DND-41 (cell line): ENCODE measurements around the gene C1QTNF1.

Experiments
- ATAC-seq: fragments of 200-7000 bp; cut with Tn5 transposase; 3 replicates; pipeline ENCODE4 v1.9.1; 2021; ENCODE audit warnings: low read depth; ENCODE audit not compliant: insufficient read depth
- DNase-seq: peaks from one replicate; pipeline ENCODE4 v3.0.0-alpha.2; 2020
- H2AFZ ChIP-seq: 2 replicates; pipeline ENCODE4 v1.6.0; 2012; ENCODE audit warnings: low read depth, low read length
- H3K27ac ChIP-seq: 2 replicates; pipeline ENCODE4 v1.5.1; 2012; ENCODE audit warnings: low read length, inconsistent platforms
- H3K27me3 ChIP-seq: fragments of 200-600 bp; sonication (generic); 2 replicates; pipeline ENCODE4 v1.6.0; 2012; ENCODE audit warnings: low read length, mild to moderate bottlenecking, inconsistent platforms; ENCODE audit not compliant: insufficient read depth, poor library complexity
- H3K36me3 ChIP-seq: 2 replicates; pipeline ENCODE4 v1.5.1; 2012; ENCODE audit warnings: low read length, inconsistent platforms; ENCODE audit not compliant: insufficient read depth
- H3K4me1 ChIP-seq: 2 replicates; pipeline ENCODE4 v1.5.1; 2012; ENCODE audit warnings: mild to moderate bottlenecking, low read length; ENCODE audit not compliant: insufficient read depth
- H3K4me2 ChIP-seq: 2 replicates; pipeline ENCODE4 v1.6.0; 2012; ENCODE audit warnings: mild to moderate bottlenecking, moderate library complexity, low read length, inconsistent platforms; ENCODE audit not compliant: insufficient read depth
- H3K4me3 ChIP-seq, 2 experiments: fragments of 200-600 bp in 1 of 2; shearing (Covaris generic) in 1 of 2; 2 replicates each; pipeline ENCODE4 v1.5.1; 2012 to 2016; ENCODE audit warnings: inconsistent platforms in 2 of 2, low read length in 2 of 2, mild to moderate bottlenecking in 2 of 2, low read depth in 1 of 2, moderate library complexity in 1 of 2
- H3K79me2 ChIP-seq: 2 replicates; pipeline ENCODE4 v1.6.0; 2012; ENCODE audit warnings: low read length, inconsistent platforms; ENCODE audit not compliant: insufficient read depth
- H3K9ac ChIP-seq: 2 replicates; pipeline ENCODE4 v1.6.0; 2012; ENCODE audit warnings: low read depth, mild to moderate bottlenecking, inconsistent platforms, low read length, moderate library complexity
- H3K9me3 ChIP-seq: 2 replicates; pipeline ENCODE4 v1.5.1; 2012; ENCODE audit warnings: low read length, moderate library complexity, mild to moderate bottlenecking, inconsistent platforms; ENCODE audit not compliant: insufficient read depth, severe bottlenecking
- H4K20me1 ChIP-seq: 2 replicates; pipeline ENCODE4 v1.6.0; 2012; ENCODE audit warnings: low read length; ENCODE audit not compliant: insufficient read depth
- CTCF ChIP-seq: IDR thresholded peaks from 2 replicates; pipeline ENCODE4 v1.5.1; 2012; ENCODE audit warnings: borderline replicate concordance, low read length, moderate library complexity, mild to moderate bottlenecking; ENCODE audit not compliant: poor library complexity, severe bottlenecking; ENCODE audit errors: extremely low read depth
- EZH2 ChIP-seq: IDR thresholded peaks from 3 replicates; pipeline ENCODE4 v1.6.1; 2012; ENCODE audit warnings: borderline replicate concordance, low read depth, mild to moderate bottlenecking, moderate library complexity, low read length, inconsistent platforms; ENCODE audit not compliant: severe bottlenecking

Gene C1QTNF1

GRCh38 chr17:79003661-79004411 lies 20.1 kb upstream of the C1QTNF1 start:
- Histone ChIP-seq H3K27me3 (no peaks in the 10 kb centered on the region), H3K27ac (no peak overlapping the region), H3K36me3 (peaks cover 58% of the 10 kb centered on the region), H4K20me1 (peaks cover 80% of the 10 kb centered on the region), H3K9ac (no peak overlapping the region), H3K4me3 (no peak overlapping the region), H3K79me2 (peaks cover 90% of the 10 kb centered on the region), H3K4me2 (no peak overlapping the region), H3K4me1 (peaks cover 36% of the 10 kb centered on the region), H2AFZ (no peak overlapping the region), H3K9me3 (no peaks in the 10 kb centered on the region)
- ATAC-seq (no peak), DNase-seq (no peak)
- no peak for TF ChIP-seq CTCF
- TF ChIP-seq EZH2 = no peak

- H3K9ac ChIP-seq = no peak overlapping the region
- no peaks in the 10 kb centered on the region for H3K27me3 ChIP-seq
- no peak overlapping the region for H3K4me3 ChIP-seq
- peaks cover 75% of the 10 kb centered on the region for H4K20me1 ChIP-seq
- no peak for ATAC-seq
- TF ChIP-seq EZH2 (no peak), CTCF (no peak)
- H3K4me2 ChIP-seq = peak overlapping the region; percentile 42
- peak; percentile 46 for DNase-seq
- no peaks in the 10 kb centered on the region for H3K9me3 ChIP-seq
- H3K27ac ChIP-seq = peak overlapping the region; percentile 35
- H2AFZ ChIP-seq = no peak overlapping the region
- peaks cover 91% of the 10 kb centered on the region for H3K79me2 ChIP-seq
- peaks cover 43% of the 10 kb centered on the region for H3K4me1 ChIP-seq
- peaks cover 49% of the 10 kb centered on the region for H3K36me3 ChIP-seq
Observed at GRCh38 chr17:79005063-79005861, 18.7 kb upstream of the C1QTNF1 start.

- H3K27me3 ChIP-seq = no peaks in the 10 kb centered on the region
- H3K9ac ChIP-seq = peak overlapping the region; percentile 7; the same call in 1 of the 2 replicates
- DNase-seq (no peak), ATAC-seq (no peak)
- H3K4me3 ChIP-seq = no peak overlapping the region
- peak overlapping the region; percentile 42; the same call in 1 of the 2 replicates for H3K4me2 ChIP-seq
- TF ChIP-seq EZH2 = no peak
- no peak for TF ChIP-seq CTCF
- peaks cover 67% of the 10 kb centered on the region for H4K20me1 ChIP-seq
- peak overlapping the region; percentile 35 for H3K27ac ChIP-seq
- peaks cover 42% of the 10 kb centered on the region for H3K36me3 ChIP-seq
- H3K9me3 ChIP-seq = no peaks in the 10 kb centered on the region
- peaks cover 47% of the 10 kb centered on the region for H3K4me1 ChIP-seq
- H2AFZ ChIP-seq = no peak overlapping the region
- peaks cover 84% of the 10 kb centered on the region for H3K79me2 ChIP-seq
Observed at GRCh38 chr17:79006046-79006445, 17.9 kb upstream of the C1QTNF1 start.
